ENCODE results near the gene FXR1. TPM values are rescaled to one million over a fixed set of nuclear protein-coding genes. Genes with fewer than 3 reads are reported as not detected.

FXR1 gene
- total RNA-seq, 1 donor from 2014 or later = 145 TPM

DNA sequence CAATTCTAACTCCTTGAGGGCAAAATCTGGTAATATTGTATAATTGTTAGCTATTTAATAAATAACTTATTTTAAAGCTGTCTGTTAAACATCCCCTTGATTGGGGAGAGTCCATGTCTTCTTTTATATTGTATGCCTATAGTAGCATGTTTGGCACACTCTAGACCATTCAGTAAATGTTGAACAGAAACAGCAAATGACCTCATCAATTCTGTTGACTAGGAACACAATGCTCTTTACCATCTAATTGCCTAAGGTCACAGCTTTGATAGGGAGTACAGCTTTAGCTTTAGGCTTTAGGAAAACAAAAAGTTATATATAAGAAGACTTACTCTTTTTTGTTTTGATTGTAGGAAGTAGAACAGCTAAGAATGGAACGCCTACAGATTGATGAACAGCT is 50.1 kb downstream of the FXR1 start:
- no peak for TF ChIP-seq CTCF (conservative IDR thresholded peaks at IDR 0.05; ENCODE audit: low read depth, low read length)
- no peak for DNase-seq (ENCODE audit: low read depth)
- H3K4me3 ChIP-seq (ENCODE audit: low read depth, low read length) = no peak overlapping the region

GRCh38 chr3:180970931-180971330 is 58.5 kb downstream of the FXR1 start:
- H3K4me3 ChIP-seq (ENCODE audit: low read depth, low read length) = no peak overlapping the region
- DNase-seq (ENCODE audit: low read depth) = no peak
- no peak for TF ChIP-seq CTCF (conservative IDR thresholded peaks at IDR 0.05; ENCODE audit: low read depth, low read length)

DNA sequence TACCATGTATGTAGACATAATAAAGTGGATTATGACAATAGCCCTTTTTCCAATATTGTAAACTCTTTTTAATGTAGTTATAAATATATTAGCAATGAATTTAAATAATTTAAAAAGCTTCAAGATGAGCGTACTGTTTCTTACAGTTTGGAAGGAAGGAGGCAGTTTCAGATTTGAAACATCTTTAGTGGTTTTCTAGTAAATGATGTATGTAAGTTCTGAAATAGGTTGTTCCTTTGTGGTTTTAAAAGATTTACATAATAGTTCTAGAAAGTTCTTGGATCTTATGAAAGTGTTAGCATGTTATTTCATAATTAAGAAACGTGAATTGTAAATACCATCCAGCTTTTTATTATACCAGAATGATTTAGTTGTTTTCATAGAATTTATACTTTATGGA is 61.1 kb downstream of the FXR1 start:
- no peak overlapping the region for H3K4me3 ChIP-seq (ENCODE audit: low read depth, low read length)
- DNase-seq (ENCODE audit: low read depth) = no peak
- no peak for TF ChIP-seq CTCF (conservative IDR thresholded peaks at IDR 0.05; ENCODE audit: low read depth, low read length)

- no peak for DNase-seq (ENCODE audit: low read depth)
- H3K4me3 ChIP-seq (ENCODE audit: low read depth, low read length) = no peak overlapping the region
- no peak for TF ChIP-seq CTCF (conservative IDR thresholded peaks at IDR 0.05; ENCODE audit: low read depth, low read length)
These were observed 61.8 kb downstream of the FXR1 start for GRCh38 chr3:180974286-180974685.

DNA sequence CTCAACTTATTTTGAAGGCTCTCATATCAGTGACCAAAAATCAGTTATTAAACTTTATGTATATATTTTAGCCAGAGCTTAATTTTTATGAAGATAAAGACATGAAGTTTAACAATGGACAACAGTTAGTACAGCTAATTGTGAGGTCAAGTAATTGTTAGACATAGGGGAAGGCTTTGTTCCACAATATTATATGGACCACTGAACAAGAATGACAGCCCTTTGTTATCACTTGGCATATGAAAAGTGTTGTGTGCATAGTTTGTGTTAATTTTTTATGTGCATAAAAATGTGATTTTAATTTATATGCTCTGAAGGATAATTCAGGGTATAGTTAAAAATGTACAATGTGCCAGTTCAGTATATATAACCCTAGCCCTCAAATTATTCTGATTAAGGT is 65.0 kb downstream of the FXR1 start:
- no peak for TF ChIP-seq CTCF (conservative IDR thresholded peaks at IDR 0.05; ENCODE audit: low read depth, low read length)
- no peak overlapping the region for H3K4me3 ChIP-seq (ENCODE audit: low read depth, low read length)
- no peak for DNase-seq (ENCODE audit: low read depth)

GRCh38 chr3:180979961-180980360 is 67.5 kb downstream of the FXR1 start:
- no peak for TF ChIP-seq CTCF (conservative IDR thresholded peaks at IDR 0.05; ENCODE audit: low read depth, low read length)

DNA sequence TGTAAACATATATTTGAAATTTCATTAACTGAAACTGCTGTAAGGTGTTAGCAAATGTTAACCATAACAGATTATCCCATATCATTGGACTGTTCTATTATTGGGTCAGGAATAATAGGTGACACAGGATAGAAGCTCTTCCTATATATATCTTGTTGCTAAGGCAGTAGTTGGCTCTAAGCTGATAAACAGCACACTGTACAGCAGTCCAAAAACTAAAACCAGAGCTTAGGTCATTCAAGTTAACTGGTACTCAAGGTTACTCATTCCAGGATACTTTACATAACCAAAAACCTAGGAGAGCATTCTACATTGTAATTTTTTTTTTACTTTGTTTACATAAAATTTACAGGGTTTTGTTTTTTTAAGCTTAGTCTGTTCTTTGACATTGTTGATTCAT is 68.1 kb downstream of the FXR1 start:
- DNase-seq (ENCODE audit: low read depth) = no peak
- H3K4me3 ChIP-seq (ENCODE audit: low read depth, low read length) = no peak overlapping the region
- TF ChIP-seq CTCF (conservative IDR thresholded peaks at IDR 0.05; ENCODE audit: low read depth, low read length) = no peak

More at GRCh38 chr3:180979961-180980360, 67.5 kb downstream of the FXR1 start:
- no peak overlapping the region for H3K4me3 ChIP-seq (ENCODE audit: low read depth, low read length)
- DNase-seq (ENCODE audit: low read depth) = no peak
